ENCODE results near the gene LAMTOR1.
"Not testable (repeated sequence)": the region's sequence is repeated elsewhere in the genome, so short reads cannot be mapped to it uniquely, and the experiment has no call there.

Gene LAMTOR1

GRCh38 chr11:72102946-72103753, at the start of gene LAMTOR1:
LAMTOR1 (minus strand) TSS chr11:72103297; CDS start chr11:72103224, 73 bp downstream.
- DNase-seq, result peak; percentile 99

- no peak for DNase-seq
Observed at GRCh38 chr11:72150882-72151281, 47.8 kb upstream of the LAMTOR1 start.

- no peak for DNase-seq
Observed at GRCh38 chr11:72146625-72147024, 43.5 kb upstream of the LAMTOR1 start.

GRCh38 chr11:72144807-72145565, 41.9 kb upstream of the LAMTOR1 start:
- DNase-seq, result peak; percentile 98

GRCh38 chr11:72142543-72142942, 39.4 kb upstream of the LAMTOR1 start:
- DNase-seq, result not testable (repeated sequence)

- DNase-seq, result peak; percentile 53
Observed at GRCh38 chr11:72142086-72142485, 39.0 kb upstream of the LAMTOR1 start.

- DNase-seq, result peak; percentile 97
Observed at GRCh38 chr11:72141066-72141465, 38.0 kb upstream of the LAMTOR1 start.

GRCh38 chr11:72140661-72141060, 37.6 kb upstream of the LAMTOR1 start:
- peak; percentile 59 for DNase-seq

GRCh38 chr11:72139500-72139899, 36.4 kb upstream of the LAMTOR1 start:
- no peak for DNase-seq

- no peak for DNase-seq
Observed at GRCh38 chr11:72138821-72139390, 35.8 kb upstream of the LAMTOR1 start.

- no peak for DNase-seq
Observed at GRCh38 chr11:72136684-72137262, 33.7 kb upstream of the LAMTOR1 start.

- peak; percentile 30 for DNase-seq
Observed at GRCh38 chr11:72135891-72136683, 33.0 kb upstream of the LAMTOR1 start.

- not testable (repeated sequence) for DNase-seq
Observed at GRCh38 chr11:72135473-72135872, 32.4 kb upstream of the LAMTOR1 start, which contains the start of gene FOLR3. FOLR3 (plus strand) TSS chr11:72135725; CDS start chr11:72135953, 228 bp downstream.

- no peak for DNase-seq
Observed at GRCh38 chr11:72132646-72133045, 29.5 kb upstream of the LAMTOR1 start.

GRCh38 chr11:72129381-72129780, 26.3 kb upstream of the LAMTOR1 start:
- no peak for DNase-seq

- DNase-seq, result no peak
Observed at GRCh38 chr11:72127923-72128322, 24.8 kb upstream of the LAMTOR1 start.

- DNase-seq, result no peak
Observed at GRCh38 chr11:72125956-72126355, 22.9 kb upstream of the LAMTOR1 start.

- DNase-seq, result no peak
Observed at GRCh38 chr11:72124046-72124445, 20.9 kb upstream of the LAMTOR1 start.

- peak; percentile 23 for DNase-seq
Observed at GRCh38 chr11:72123117-72123653, 20.1 kb upstream of the LAMTOR1 start.

- DNase-seq, result no peak
Observed at GRCh38 chr11:72122607-72123006, 19.5 kb upstream of the LAMTOR1 start.

GRCh38 chr11:72120930-72121329, 17.8 kb upstream of the LAMTOR1 start:
- DNase-seq, result no peak

GRCh38 chr11:72119198-72119597, 16.1 kb upstream of the LAMTOR1 start:
- no peak for DNase-seq

Data from EL (cell line).